HG02938 (cell line): ENCODE data around the gene IL22.

Source experiments
- ATAC-seq: cut with Tn5 transposase; IDR thresholded peaks from one replicate; pipeline ENCODE4 v1.9.1; 2021; ENCODE audit warnings: mild to moderate bottlenecking, moderate library complexity; ENCODE audit not compliant: unreplicated experiment

IL22 gene

DNA sequence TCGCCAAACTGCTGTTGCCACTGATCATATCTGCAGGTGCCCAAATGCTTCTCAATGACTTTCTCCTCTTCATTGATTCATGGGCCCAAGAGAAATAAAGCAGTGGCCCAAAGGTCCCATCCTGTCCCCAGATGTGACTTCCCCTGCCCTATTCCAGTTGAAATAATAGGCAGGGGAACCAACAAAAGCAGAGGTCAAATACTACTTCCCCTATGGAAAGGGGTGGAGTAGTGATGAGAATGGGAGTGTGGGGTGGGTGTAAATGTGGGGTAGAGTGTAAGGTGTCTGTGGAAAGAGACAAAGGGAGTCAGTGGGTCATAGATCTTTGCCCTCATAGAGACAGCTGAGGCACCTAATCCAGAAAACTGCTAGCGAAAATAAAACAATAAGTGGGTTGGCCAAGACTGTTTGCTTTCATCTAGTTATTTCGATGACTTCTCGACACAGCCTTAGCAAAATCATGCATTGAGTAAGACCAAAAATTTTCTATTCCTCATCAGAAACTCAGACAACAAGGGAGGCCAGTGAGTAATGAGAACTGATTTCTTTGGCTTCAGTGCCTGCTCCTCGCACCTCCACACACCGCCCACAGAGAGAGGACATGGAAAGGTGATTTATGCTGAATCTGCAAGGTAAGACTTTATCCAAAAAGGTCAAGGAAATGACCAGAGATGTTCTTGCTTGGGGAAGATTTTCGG is 10.9 kb upstream of the IL22 start:
- ATAC-seq: no peak

DNA sequence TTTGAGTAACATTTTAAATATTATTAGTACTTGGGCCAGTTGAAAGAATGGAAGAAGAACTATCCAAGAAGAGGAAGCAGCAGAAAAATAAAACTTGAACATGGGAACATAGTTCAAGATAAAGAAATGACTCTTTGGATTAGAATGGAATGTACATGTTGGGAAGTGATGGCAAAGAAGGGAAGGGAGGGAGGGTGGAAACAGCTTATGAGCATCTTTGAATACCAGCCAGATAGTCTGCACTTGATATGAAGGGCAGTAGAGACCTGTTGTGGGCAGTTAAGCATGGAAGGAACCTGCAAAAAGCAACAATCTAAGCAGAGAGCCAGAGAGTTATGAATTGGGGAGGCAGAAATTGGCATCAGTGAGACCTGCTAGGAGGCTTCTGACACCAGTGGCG is 10.0 kb upstream of the IL22 start:
- no peak for ATAC-seq

DNA sequence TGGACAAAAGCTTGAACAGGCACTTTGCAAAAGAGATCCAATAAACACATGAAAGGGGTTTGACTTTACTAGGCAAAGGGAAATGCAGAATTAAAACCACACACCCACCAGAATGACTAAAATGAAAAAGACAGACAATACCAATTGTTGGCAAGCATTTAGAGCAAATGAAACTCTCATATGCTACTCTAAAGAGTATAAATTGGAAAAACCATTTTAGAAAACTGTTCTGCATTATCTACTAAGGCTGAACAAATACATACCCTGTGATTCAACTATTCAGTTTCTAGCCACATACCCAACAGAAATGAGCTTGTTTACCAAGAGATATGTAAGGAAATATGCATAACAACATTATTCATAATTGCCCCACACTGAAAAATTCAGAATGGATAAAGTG is 8.5 kb upstream of the IL22 start:
- ATAC-seq: no peak

DNA sequence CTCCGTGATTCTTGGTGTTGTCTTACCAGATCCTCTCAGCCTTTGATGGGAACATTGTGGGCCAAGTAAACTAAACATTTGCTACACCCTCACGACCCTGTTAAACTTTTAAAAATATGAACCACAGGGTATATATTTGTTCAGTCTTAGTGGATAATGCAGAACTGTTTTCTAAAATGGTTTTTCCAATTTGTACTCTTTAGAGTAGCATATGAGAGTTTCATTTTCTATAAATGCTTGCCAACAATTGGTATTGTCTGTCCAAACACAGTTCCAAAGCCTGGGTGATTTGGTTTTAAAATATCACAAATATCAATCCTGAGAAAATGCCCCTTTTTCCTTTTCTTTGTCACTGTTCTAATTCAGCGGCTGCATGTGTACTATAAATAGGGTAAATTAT is 6.7 kb upstream of the IL22 start:
- ATAC-seq: no peak

DNA sequence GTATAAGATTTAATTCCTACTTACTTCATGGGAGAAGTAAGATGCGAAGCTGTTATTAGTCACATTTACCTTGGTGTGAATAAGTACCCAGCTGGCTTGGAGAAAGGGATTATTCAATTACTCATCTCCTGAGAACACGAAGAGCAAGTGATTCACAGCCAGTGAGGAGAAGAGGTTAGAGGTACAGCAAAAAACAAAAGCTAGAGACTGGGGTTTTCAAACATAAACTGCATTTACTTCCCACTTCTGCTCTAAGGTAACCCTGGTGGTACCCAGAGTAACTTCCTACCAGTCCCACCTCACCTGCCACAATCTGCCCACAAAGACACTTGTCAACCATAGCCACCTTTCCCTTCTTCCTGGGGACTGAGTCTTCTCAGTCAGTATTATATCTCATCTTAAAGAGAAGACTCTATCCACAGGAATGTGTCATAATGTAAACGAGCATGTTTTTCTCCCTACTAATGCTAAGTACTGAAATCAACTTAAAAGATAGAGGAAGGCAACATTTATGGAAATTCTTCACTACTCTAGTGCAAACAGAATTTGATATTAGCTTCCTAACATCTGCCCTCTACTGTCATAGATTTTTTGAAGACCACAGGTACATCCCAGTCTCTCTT is 6.0 kb upstream of the IL22 start:
- no peak for ATAC-seq

DNA sequence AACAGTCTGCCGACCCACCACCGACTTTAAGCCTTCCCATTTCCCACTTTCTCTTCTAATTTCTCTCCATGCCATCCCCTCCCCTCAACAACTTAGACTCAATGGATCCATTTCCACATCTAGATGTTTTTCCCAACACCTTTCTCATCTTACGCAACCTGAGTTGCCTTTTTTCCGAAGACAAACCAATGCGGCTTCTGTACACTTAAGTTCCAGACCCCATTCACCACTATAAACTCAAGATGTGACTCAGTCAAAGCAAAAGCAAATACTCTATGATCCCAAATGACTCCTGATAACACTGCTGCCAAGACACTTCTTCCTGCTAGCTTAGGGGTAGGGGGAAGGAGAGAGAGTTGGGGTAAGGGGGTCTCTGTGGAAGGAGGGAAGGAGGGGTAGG is 1.3 kb downstream of the IL22 start:
- ATAC-seq: no peak

DNA sequence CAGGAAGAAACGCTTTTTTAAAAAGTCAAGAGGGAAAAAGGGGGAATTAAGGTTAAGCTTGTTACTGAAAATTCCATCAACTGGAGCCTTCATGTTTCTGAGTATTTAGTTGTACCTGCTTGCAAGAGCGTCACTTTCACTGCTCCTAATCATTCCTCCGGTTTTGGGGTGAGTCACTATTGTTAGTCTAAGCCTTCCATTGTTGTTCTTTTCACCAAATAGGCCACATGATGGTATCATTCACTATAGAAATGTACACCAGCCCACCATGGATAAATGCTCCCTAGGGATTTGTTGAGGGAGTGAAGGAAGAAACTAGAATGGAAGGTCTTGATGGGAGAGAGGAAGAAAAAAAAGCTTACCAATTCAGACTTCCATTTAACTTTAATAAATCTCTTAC is 3.0 kb downstream of the IL22 start:
- no peak for ATAC-seq

DNA sequence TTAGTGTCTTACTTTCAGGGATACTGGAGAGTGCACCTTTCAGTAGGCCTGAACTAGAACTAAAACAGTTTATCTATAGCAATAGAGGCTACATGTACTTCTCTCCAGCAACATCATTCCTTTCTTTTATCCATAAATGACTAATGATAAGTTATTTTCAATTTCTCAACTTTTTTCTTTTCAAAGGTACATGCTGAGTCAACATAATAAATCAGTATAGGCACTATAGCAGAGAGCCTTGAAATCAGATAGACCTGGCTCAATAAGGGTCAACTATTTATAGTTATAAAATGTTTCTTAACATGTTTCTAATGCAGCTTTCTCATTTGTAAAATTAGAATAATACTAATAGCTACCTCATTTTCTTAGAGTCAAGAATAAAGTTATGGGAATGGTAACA is 5.6 kb downstream of the IL22 start:
- ATAC-seq: no peak

DNA sequence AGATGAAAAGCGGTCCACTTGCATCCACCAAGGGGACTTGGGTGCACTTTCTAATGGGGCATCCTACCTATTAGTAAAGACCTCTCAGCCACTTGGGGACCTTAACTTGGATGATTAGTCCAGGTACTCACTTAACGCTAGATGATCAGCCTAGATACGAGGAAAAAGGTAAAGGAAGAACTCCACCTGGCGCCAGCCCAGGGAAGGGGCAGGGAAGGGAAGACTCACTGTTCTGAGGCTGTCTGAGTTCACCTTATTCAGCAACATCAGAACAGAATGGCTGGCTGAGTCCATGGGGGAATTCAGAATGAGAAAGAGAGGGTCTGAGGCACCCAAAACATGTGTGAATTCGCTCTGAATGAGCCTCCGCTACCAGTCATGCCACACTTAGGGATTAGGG is 7.1 kb downstream of the IL22 start:
- no peak for ATAC-seq

DNA sequence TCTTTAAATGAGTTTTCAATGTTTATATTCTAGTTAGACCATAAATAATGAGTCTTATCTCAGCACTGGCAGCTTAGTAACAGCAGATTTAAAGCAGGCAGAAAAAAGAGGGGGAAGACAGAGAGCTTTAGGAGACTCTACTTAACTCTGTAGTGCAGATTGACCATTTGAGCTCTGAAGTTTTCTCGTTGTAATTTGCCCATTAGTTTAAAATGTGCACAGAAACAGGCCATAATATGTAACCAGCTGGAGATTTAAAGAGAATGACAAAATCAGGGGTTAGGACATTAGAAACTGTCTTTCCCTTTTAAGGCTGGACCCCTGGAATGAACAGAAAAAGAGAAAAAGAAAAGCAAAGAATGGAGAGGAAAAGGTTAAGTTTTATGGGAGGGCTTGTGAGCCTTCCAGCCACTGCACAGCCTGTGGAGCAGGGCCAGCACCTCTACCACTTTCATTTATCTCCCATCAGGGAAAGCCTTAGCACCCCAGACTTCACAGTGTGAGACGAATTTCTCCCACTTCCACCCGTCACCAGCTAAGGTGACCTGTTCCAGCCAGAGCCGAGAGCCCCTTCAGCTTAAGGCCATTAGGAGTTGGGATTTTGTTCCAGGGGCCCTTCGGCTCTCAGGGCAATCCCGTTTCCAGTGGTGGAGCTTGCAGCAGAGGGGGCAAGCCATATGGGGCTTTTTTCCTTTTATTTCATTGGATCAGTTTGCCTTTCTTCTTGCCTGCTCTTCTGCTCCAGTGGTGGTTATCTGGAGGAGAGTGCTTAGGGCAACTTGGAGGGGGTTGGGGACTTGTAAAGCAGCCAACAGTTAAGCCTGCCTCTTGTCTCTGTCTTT is 8.0 kb downstream of the IL22 start:
- ATAC-seq: no peak

DNA sequence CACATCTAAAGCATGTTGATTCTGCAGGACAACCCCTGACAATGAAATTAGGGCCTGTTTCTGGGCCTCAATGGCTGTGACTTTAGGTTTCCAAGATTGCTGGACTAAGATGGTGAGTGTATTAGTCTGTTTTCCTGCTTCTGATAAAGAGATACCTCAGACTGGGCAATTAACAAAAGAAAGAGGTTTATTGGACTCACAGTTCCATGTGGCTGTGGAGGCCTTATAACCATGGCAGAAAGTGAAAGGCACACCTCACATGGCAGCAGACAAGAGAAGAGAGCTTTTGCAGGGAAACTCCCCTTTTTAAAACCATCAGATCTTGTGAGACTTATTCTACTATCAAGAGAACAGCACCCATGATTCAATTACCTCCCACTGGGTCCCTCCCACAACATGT is 10.6 kb downstream of the IL22 start:
- no peak for ATAC-seq

DNA sequence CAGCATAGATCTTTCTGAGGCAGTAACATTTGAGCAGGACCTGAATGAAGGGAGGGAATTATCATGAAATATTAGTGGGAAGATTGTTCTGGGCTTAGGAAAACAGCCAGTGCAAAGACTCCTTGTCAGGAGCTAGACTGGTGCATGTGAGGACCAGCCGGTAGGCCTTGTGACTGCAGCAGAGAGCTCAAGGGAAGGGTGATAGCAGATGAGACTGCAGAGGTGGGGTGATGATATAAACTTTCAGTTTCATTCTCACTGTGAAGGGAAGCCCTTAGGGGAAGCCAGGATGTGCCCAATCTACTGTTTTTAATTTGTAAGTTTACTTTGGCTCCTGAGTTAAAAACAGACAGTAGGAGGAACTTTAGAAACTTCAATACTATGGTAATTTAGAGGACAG is 12.4 kb downstream of the IL22 start:
- ATAC-seq: peak; percentile 96

DNA sequence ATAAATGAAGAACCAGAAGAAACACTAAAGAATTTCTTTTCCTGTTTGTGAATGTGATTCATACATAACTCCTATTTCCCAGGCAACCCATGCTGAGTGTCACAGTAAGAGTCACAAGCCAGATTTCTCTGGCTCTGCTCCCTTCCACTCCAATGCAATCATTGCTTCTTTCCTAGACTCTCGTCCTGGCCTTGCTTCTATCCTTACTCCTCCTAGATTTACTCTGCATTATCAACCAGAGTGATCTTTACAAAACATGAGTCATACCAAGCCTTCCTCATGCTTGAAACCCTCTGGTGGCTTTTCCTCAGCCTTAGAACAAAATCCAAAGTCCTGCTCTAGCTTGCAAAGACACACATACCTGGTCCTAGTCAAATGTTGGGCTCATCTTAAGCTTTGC is 13.3 kb downstream of the IL22 start:
- ATAC-seq: no peak

DNA sequence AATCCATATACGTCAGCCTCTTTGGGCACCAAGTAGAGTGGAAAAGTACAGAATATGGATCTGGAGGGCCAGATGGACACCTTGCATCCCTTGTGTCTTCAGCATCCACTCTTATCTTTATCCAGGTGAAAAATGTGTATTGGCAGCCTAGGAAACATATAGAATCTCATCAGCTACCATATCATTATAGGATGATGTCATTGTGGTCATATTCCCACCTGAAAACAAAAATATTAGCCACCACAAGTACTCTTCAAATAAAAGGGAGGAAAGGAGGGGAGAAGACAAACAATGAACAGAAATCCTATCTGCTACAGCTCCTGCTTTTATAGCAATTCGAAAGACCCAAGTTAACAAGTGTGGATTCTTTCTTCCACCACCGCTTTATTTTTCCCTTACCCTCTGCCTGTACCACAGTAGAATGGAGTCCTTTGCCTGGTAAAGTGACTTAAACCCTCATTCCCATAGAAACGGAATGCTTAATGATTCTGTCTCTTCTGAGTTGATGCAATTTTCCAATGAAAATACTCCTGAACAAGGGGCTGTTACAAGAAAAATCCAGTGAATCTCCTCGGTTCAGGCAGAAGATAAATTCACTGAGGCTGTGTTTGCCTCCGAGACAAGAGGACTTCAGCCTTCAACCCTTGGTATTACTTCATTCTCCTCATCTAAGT is 14.0 kb downstream of the IL22 start:
- ATAC-seq: no peak

DNA sequence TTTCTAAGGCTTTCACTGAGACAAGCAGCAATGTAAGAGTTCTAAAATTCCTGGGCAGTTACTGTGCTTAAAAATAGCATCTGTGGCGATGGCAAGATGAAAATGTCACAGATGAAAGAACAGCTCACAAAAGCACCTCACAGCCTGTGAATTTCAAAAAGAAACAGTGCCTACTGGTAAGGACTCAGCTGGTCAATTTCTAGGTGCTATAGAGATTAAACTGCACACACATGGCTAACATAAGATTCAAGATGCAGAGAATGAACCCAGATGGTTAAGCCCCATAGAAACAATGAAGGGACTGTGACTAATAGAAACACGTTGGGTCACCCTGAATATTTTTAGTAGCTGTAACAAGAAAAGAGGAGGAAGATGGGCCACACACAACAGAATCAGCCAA is 15.8 kb downstream of the IL22 start:
- ATAC-seq: no peak

DNA sequence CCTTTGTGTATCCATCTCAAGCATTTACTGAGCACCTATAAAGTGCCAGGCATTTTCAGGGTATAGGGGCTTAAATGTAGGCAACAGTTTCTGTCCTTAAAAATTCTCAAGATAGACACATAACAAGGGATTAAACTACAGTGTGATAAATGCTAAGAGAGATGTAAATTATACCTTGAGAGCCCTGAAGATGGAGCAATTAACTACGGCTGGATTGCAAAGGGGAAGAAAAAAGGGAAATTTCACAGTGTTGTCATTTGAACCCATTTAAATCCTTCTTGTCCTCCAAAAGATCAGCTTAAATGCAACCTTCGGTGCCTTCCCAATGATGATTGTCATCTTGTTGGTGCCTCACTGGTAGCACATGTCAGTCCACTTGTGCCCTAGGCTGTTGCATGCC is 16.3 kb downstream of the IL22 start:
- peak; percentile 2 for ATAC-seq

DNA sequence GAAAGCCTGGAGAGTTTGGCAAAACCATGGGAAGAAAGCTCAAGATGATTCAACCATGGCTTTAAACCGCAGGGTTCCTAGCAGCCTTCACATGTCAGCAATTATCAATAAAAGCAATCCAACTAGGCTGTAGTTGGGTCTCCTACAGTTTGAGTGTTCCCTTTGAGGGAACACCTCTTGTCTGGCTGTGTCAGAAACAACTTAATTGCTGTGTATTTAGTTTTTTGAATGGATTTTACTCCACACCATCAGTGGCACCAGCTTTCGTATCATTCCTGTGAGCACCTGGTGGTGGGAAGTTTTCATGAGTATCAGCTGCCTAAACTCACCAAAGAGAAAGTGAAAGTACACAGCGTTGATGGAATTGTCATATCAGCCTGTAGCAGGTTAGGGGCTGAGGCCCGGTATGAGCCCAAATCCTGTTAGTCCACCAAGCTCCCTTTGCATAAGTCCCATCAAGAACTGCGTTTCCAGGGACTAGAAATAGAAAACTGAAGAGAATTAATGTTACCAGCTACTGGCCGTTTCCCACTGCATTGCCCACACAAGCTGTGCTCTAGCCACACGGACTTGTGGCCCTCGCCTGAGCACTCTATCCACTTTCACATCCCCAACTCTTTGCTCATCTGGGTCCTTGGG is 16.9 kb downstream of the IL22 start:
- ATAC-seq: peak; percentile 70

DNA sequence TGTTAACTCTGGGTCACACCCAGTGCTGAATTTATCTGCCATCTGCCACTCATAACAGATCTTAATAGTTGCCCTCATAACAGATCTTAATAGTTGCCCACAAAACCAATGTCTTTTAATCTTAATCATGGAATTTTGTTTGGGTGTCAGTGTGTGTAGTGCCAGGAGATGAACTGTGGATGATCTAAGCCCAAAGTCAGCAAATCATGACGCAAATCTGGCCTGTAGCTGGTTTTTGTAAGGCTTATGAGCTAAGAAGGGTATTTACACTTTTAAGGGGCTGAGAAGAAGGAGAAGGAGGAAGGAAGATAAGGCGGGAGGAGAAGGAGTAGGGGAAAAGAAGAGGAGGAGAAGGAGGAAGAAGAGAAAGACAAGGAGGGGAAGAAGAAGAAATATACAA is 17.8 kb downstream of the IL22 start:
- no peak for ATAC-seq

DNA sequence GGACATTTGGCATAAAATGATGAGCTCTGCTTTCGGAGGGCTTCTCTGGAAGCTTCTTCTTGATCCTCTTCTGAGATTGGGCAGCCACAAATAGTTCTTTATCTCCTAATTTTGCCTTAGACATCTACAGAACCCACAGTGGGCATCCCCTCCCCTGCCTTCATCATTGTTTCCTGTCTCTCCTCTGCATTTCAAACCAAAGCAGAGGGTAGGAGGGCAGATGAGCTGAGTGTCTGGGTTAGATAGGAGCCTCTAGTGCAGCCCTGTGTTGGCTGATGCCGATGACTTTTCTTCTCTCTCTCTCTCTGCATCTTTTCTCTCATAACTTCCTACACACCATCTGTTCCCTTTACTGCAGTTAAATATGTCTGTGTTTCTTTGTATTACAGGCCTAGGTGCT is 19.3 kb downstream of the IL22 start:
- no peak for ATAC-seq

DNA sequence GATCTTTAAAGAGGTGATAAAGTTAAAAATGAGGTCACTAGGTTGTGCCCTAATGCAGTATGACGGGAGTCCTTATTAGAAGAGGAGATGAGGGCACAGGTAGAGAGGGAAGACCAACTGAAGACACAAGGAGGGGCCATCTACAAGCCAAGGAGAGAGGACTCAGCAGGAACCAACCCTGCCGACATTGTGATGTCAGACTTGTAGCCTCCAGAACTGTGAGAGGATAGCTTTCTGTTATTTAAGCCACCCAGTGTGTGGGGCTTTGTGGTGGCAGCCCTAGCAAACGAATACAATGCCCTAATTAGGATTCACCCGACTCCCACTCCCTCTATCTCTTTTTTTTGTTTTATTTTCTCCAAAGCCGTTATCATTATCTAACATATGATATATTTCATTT is 19.9 kb downstream of the IL22 start:
- no peak for ATAC-seq

DNA sequence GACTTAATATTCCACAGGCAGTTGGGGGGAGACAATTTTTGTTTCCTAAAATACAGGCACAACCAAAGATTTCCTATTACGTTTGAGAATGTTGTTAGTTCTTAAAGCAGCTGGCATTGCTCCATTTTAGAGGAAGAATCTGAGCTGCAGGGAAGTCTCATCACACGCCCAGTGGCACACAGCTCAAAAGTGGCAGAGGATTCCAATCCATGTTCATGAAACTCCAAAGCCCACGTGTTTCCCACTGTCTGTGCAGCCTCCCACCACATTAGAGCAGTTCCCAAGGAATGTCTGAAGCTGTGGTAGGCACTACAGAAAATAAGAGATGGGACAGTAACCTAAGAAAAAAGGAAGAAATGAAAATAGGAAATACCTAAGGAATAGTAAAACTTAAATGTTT is 21.7 kb downstream of the IL22 start:
- ATAC-seq: no peak
